Measurements from ENCODE around the gene SYTL2. TPM values are rescaled to one million over a fixed set of nuclear protein-coding genes. Genes with fewer than 3 reads are reported as not detected.
A peak's percentile ranks its signal among the peaks of the same experiment; 100 is the strongest.

The SYTL2 gene
- total and polyA plus RNA-seq, 8 donors: 5.4 to 391 (median 188) TPM

DNA sequence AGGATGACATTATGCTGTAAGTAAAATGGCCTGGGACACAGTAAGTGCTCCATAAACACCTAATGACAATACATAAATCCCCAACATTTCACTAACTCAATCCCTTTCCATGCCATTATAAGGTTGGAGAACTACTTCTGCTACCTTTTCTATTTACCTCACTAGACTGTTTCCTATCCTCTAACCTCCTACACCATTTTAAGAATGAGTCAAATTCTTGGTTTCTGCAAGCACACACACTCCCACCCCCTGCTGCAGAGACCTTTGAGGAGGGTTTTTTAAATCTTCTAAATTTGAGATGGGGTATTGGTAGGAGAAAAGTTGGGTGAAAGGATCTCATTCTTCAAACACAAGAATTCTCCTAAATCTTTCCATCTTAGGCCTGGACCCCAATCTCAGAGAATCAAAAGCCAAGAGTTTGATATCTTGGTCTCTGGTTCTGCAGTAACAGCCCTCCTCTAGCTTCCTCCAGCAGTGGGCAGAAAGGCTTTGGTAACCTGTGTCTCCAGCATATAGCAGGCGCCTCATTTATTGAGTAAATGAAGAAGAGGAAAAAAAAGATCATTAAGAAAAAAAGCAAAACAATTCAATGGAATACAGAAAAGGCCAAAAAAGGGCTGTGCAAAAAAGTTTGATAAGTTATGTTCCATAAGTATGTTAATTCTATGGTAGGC, 42.3 kb downstream of the SYTL2 start:
- no peak overlapping the region for H3K27ac ChIP-seq
- H3K27me3 ChIP-seq: no peaks in the 10 kb centered on the region
- peaks cover 0 to 7% (median 0%) of the 10 kb centered on the region in 4 donors for H3K9me3 ChIP-seq
- H3K4me1 ChIP-seq: peaks cover 0 to 9% (median 0%) of the 10 kb centered on the region in 4 donors
- no peak for DNase-seq
- WGBS, 5 donors: 90 to 100% (median 100%) methylated on average over 1 of the region's 1 CpG
- intact Hi-C loops (cut with DNase I; ENCODE audit: low total_unique reads): no loop called here
- TF ChIP-seq, protein P1, sequence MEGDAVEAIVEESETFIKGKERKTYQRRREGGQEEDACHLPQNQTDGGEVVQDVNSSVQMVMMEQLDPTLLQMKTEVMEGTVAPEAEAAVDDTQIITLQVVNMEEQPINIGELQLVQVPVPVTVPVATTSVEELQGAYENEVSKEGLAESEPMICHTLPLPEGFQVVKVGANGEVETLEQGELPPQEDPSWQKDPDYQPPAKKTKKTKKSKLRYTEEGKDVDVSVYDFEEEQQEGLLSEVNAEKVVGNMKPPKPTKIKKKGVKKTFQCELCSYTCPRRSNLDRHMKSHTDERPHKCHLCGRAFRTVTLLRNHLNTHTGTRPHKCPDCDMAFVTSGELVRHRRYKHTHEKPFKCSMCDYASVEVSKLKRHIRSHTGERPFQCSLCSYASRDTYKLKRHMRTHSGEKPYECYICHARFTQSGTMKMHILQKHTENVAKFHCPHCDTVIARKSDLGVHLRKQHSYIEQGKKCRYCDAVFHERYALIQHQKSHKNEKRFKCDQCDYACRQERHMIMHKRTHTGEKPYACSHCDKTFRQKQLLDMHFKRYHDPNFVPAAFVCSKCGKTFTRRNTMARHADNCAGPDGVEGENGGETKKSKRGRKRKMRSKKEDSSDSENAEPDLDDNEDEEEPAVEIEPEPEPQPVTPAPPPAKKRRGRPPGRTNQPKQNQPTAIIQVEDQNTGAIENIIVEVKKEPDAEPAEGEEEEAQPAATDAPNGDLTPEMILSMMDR (IDR thresholded peaks at IDR 0.05): no peak
- TF ChIP-seq POLR2AphosphoS5 (IDR thresholded peaks at IDR 0.05): no peak
- TF ChIP-seq EP300 (IDR thresholded peaks at IDR 0.05): no peak
- TF ChIP-seq POLR2A (IDR thresholded peaks at IDR 0.05): no peak
- no peaks in the 10 kb centered on the region for H3K36me3 ChIP-seq
- H3K4me3 ChIP-seq: no peak overlapping the region

DNA sequence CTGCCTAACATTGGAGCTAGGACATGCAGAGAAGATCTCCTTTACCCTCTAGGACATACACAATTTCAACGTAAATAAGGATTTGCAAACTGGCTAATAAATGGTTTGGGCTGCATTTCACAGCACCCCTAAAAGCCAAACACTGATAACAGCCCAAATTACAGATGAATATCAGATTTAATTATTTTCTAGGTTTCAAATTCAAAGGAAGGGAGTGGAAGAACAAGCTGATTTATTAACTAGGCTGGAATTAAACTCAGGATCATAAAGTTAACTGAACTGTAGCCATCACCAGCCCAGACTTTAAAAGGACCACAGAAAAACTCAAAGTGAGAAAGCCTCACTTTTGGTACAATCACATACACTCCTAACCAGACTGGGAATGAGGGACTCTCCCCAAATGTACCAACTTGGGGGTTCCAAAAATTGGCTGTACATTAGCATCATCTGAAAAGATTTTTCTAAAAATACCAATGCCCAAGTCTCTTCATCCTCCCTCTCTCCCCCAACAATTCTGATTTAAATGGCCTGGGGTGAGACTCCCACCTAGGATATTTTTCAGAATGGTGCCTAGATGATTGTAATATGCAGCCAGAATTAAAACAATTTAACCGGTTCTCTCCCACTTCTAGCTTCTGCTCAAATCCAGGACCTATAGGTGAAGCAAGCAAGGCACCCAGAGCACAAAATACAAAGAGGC, 43.5 kb downstream of the SYTL2 start:
- intact Hi-C loops (cut with DNase I; ENCODE audit: low total_unique reads): no loop called here
- peaks cover 0 to 6% (median 0%) of the 10 kb centered on the region in 4 donors for H3K4me1 ChIP-seq
- 69 to 86% (median 83%) methylated on average over 2 of the region's 2 CpGs for WGBS, 5 donors

GRCh38 chr11:85766721-85767161, 44.2 kb downstream of the SYTL2 start:
- no peak overlapping the region for H3K4me3 ChIP-seq
- 62 to 79% (median 73%) methylated on average over 2 of the region's 2 CpGs for WGBS, 5 donors
- no peaks in the 10 kb centered on the region for H3K4me1 ChIP-seq
- TF ChIP-seq POLR2AphosphoS5 (IDR thresholded peaks at IDR 0.05) (peak in 1 of 3 donors; percentile 9), POLR2A (IDR thresholded peaks at IDR 0.05) (no peak)
- H3K27ac ChIP-seq: peak overlapping the region in 1 of 5 donors; percentile 44
- no peaks in the 10 kb centered on the region for H3K36me3 ChIP-seq
- H3K27me3 ChIP-seq: no peaks in the 10 kb centered on the region
- DNase-seq: no peak
- H3K9me3 ChIP-seq: peaks cover 0 to 7% (median 0%) of the 10 kb centered on the region in 4 donors
- intact Hi-C loops (cut with DNase I; ENCODE audit: low total_unique reads): no loop called here

More for the DNA sequence above, 43.5 kb downstream of the SYTL2 start:
- Histone ChIP-seq H3K4me3 (no peak overlapping the region), H3K27me3 (no peaks in the 10 kb centered on the region), H3K36me3 (no peaks in the 10 kb centered on the region), H3K27ac (peak overlapping the region in 1 of 5 donors; percentile 44), H3K9me3 (peaks cover 0 to 7% (median 0%) of the 10 kb centered on the region in 4 donors)
- TF ChIP-seq EP300 (IDR thresholded peaks at IDR 0.05) (no peak), POLR2A (IDR thresholded peaks at IDR 0.05) (no peak), POLR2AphosphoS5 (IDR thresholded peaks at IDR 0.05) (no peak)
- TF ChIP-seq, protein P1 (IDR thresholded peaks at IDR 0.05): no peak
- DNase-seq: no peak

GRCh38 chr11:85764796-85765195, 46.1 kb downstream of the SYTL2 start:
- no peaks in the 10 kb centered on the region for H3K27me3 ChIP-seq
- H3K4me3 ChIP-seq: no peak overlapping the region
- intact Hi-C loops (cut with DNase I; ENCODE audit: low total_unique reads): no loop called here
- H3K4me1 ChIP-seq: peaks cover 0 to 6% (median 0%) of the 10 kb centered on the region in 4 donors
- DNase-seq: no peak
- H3K9me3 ChIP-seq: peaks cover 0 to 7% (median 0%) of the 10 kb centered on the region in 4 donors
- H3K27ac ChIP-seq: no peak overlapping the region
- WGBS, 5 donors: 80 to 87% (median 84%) methylated on average over 4 of the region's 4 CpGs
- TF ChIP-seq EP300 (IDR thresholded peaks at IDR 0.05) (no peak), POLR2AphosphoS5 (IDR thresholded peaks at IDR 0.05) (no peak), POLR2A (IDR thresholded peaks at IDR 0.05) (no peak)
- TF ChIP-seq, protein P1 (IDR thresholded peaks at IDR 0.05): no peak
- H3K36me3 ChIP-seq: no peaks in the 10 kb centered on the region

Data from stomach (tissue), 9 donors.